IMR-90 (cell line): ENCODE results near the gene CCL20. TPM values are rescaled to one million over a fixed set of nuclear protein-coding genes. Genes with fewer than 3 reads are reported as not detected.

Experiments used
- ATAC-seq: fragments of 200-7000 bp; cut with Tn5 transposase; 2 replicates; pipeline ENCODE4 v1.9.1; 2020; ENCODE audit warnings: low read depth, mild to moderate bottlenecking, moderate library complexity
- BruUV-seq: library from RNA; stranded (reverse); fragments of 400-500 nt; replicated peaks from 2 replicates; lab custom pipeline; 2021; lab: Mats Ljungman, UMichigan
- CTCF ChIA-PET: fragments of 300-600 bp; formaldehyde crosslinking; extraction: SDS; loops from one replicate; lab custom pipeline; 2021; ENCODE audit warnings: antibody characterized with exemption; lab: Yijun Ruan, JAX
- POLR2A ChIA-PET: fragments of 300-600 bp; sonication (Branson Sonifier 250); formaldehyde crosslinking; loops from one replicate; lab custom pipeline; 2022; ENCODE audit warnings: antibody characterized with exemption; ENCODE audit not compliant: unreplicated experiment; lab: Charles Lee
- DNase-seq: peaks from one replicate; pipeline ENCODE4 v3.0.0; 2013
- H2AFZ ChIP-seq: replicated peaks from 2 replicates; pipeline ENCODE3; 2013; ENCODE audit warnings: low read length, mild to moderate bottlenecking; ENCODE audit not compliant: poor library complexity
- H2AK5ac ChIP-seq: 2 replicates; pipeline ENCODE4 v1.6.1; 2013; ENCODE audit warnings: low read depth, low read length, inconsistent platforms
- H2AK9ac ChIP-seq: replicated peaks from 2 replicates; pipeline ENCODE3; 2013; ENCODE audit warnings: mild to moderate bottlenecking, low read depth, low read length, moderate library complexity; ENCODE audit not compliant: poor library complexity
- H2BK120ac ChIP-seq: 2 replicates; pipeline ENCODE4 v1.6.1; 2013; ENCODE audit warnings: low read depth, low read length, inconsistent platforms
- H2BK15ac ChIP-seq: 3 replicates; pipeline ENCODE4 v1.6.1; 2013; ENCODE audit warnings: low read depth, low read length, inconsistent platforms
- H2BK20ac ChIP-seq: 2 replicates; pipeline ENCODE4 v1.6.1; 2013; ENCODE audit warnings: low read depth, mild to moderate bottlenecking, inconsistent platforms, low read length, moderate library complexity
- H2BK5ac ChIP-seq: 2 replicates; pipeline ENCODE4 v1.6.1; 2013; ENCODE audit warnings: mild to moderate bottlenecking, low read depth, low read length, inconsistent platforms; ENCODE audit not compliant: poor library complexity, severe bottlenecking
- H3K14ac ChIP-seq: replicated peaks from 2 replicates; pipeline ENCODE4 v1.6.1; 2013; ENCODE audit warnings: low read depth, low read length, inconsistent platforms
- H3K18ac ChIP-seq: 2 replicates; pipeline ENCODE4 v1.6.1; 2013; ENCODE audit warnings: low read depth, low read length, control low read depth
- H3K23ac ChIP-seq: 2 replicates; pipeline ENCODE4 v1.6.1; 2013; ENCODE audit warnings: low read depth, low read length, inconsistent platforms
- H3K27ac ChIP-seq: 2 replicates; pipeline ENCODE4 v1.5.1; 2013; ENCODE audit warnings: mild to moderate bottlenecking, control low read depth, low read length; ENCODE audit not compliant: insufficient read depth
- H3K27me3 ChIP-seq: 2 replicates; pipeline ENCODE4 v1.6.1; 2013; ENCODE audit warnings: low read length; ENCODE audit not compliant: control insufficient read depth, insufficient read depth
- H3K36me3 ChIP-seq: 2 replicates; pipeline ENCODE4 v1.6.1; 2013; ENCODE audit warnings: low read length, mixed read lengths; ENCODE audit not compliant: control insufficient read depth, insufficient read depth
- H3K4ac ChIP-seq: 2 replicates; pipeline ENCODE4 v1.6.1; 2013; ENCODE audit warnings: low read depth, low read length, inconsistent platforms
- H3K4me1 ChIP-seq: 2 replicates; pipeline ENCODE4 v1.6.1; 2013; ENCODE audit warnings: low read length, mixed read lengths; ENCODE audit not compliant: control insufficient read depth, insufficient read depth
- H3K4me2 ChIP-seq: 2 replicates; pipeline ENCODE4 v1.6.1; 2013; ENCODE audit warnings: low read depth, mild to moderate bottlenecking, control low read depth, low read length, moderate library complexity
- H3K4me3 ChIP-seq: 2 replicates; pipeline ENCODE4 v1.5.1; 2013; ENCODE audit warnings: low read depth, mild to moderate bottlenecking, control low read depth, low read length, moderate library complexity; ENCODE audit not compliant: insufficient read depth
- H3K56ac ChIP-seq: 2 replicates; pipeline ENCODE4 v1.6.1; 2013; ENCODE audit warnings: low read length, inconsistent platforms; ENCODE audit not compliant: insufficient read depth; ENCODE audit errors: extremely low read depth
- H3K79me1 ChIP-seq, 2 experiments: 2 replicates each; pipeline ENCODE4 v1.6.1; 2013; ENCODE audit warnings: low read length in 2 of 2, inconsistent platforms in 1 of 2, low read depth in 1 of 2
- H3K9ac ChIP-seq: 2 replicates; pipeline ENCODE4 v1.6.1; 2013; ENCODE audit warnings: low read depth, low read length, control low read depth
- H3K9me1 ChIP-seq: 2 replicates; pipeline ENCODE4 v1.6.1; 2013; ENCODE audit warnings: low read length, inconsistent platforms; ENCODE audit not compliant: insufficient read depth
- H3K9me3 ChIP-seq: 2 replicates; pipeline ENCODE4 v1.6.1; 2013; ENCODE audit warnings: low read length; ENCODE audit not compliant: control insufficient read depth, insufficient read depth
- H4K20me1 ChIP-seq: 2 replicates; pipeline ENCODE4 v1.6.1; 2013; ENCODE audit warnings: low read length, inconsistent platforms; ENCODE audit not compliant: insufficient read depth
- H4K5ac ChIP-seq: 2 replicates; pipeline ENCODE4 v1.6.1; 2013; ENCODE audit warnings: mild to moderate bottlenecking, low read depth, low read length, control low read depth
- H4K8ac ChIP-seq, 2 experiments: 2 replicates each; pipeline ENCODE4 v1.6.1; 2013; ENCODE audit warnings: low read depth in 2 of 2, low read length in 2 of 2, control low read depth in 1 of 2, inconsistent platforms in 1 of 2
- H4K91ac ChIP-seq: 2 replicates; pipeline ENCODE4 v1.6.1; 2013; ENCODE audit warnings: low read depth, low read length, inconsistent platforms; ENCODE audit not compliant: insufficient read depth
- CHD1 ChIP-seq: IDR thresholded peaks from 2 replicates; pipeline ENCODE4 v1.6.1; 2012; ENCODE audit warnings: low read depth, low read length, improper control_type of control experiment
- FOS ChIP-seq: fragments of 150-350 bp; IDR thresholded peaks from 2 replicates; pipeline ENCODE4 v1.6.1; 2016; ENCODE audit warnings: low read depth, low read length
- MXI1 ChIP-seq: IDR thresholded peaks from 2 replicates; pipeline ENCODE4 v1.6.1; 2012; ENCODE audit warnings: low read depth, mild to moderate bottlenecking, low read length, moderate library complexity, borderline replicate concordance
- NFE2L2 ChIP-seq: fragments of 150-350 bp; IDR thresholded peaks from 2 replicates; pipeline ENCODE4 v1.6.1; 2016; ENCODE audit warnings: low read depth, mild to moderate bottlenecking, low read length
- POLR2A ChIP-seq: IDR thresholded peaks from 2 replicates; pipeline ENCODE4 v1.6.1; 2012; ENCODE audit warnings: mild to moderate bottlenecking, low read depth, low read length
- RFX5 ChIP-seq: IDR thresholded peaks from 2 replicates; pipeline ENCODE4 v1.8.0; 2012; ENCODE audit warnings: low read depth, mild to moderate bottlenecking, low read length, moderate library complexity
- SMC3 ChIP-seq: fragments of 150-350 bp; IDR thresholded peaks from 2 replicates; pipeline ENCODE4 v1.6.1; 2016; ENCODE audit warnings: low read depth, mild to moderate bottlenecking, antibody characterized with exemption, low read length, moderate library complexity
- WGBS, 2 experiments: methylation state at CpG; one replicate each; pipeline versions ENCODE4 v1.1.5 to v1.1.7; 2013; ENCODE audit warnings: missing lambda C conversion rate in 2 of 2; ENCODE audit not compliant: insufficient read length in 1 of 2; ENCODE audit errors: extremely low coverage in 2 of 2; 5-methylcytosine and 5-hydroxymethylcytosine counted together
- dilution Hi-C: fragments of 300-500 bp; cut with HindIII; formaldehyde crosslinking; loops from one replicate; pipeline ENCODE4 v1.14.3; 2018; ENCODE audit warnings: low sequenced_read_pairs; ENCODE audit not compliant: unreplicated experiment
- in situ Hi-C: fragments of 300-500 bp; cut with MboI; formaldehyde crosslinking; loops from 3 replicates; pipeline ENCODE4 v1.14.3; 2019; ENCODE audit warnings: low sequenced_read_pairs, inconsistent platforms, mixed read lengths
- intact Hi-C: fragments of 100-400 bp; cut with micrococcal nuclease; formaldehyde crosslinking; loops from 2 replicates; pipeline ENCODE4 v1.10.0; 2022
- polyA plus RNA-seq, 3 experiments: library from polyadenylated mRNA; depleted of rRNA; stranded (reverse); fragments of >200 nt; gene quantifications; 2 replicates each; pipeline ENCODE4 v1.2.3, GENCODE V29; 2012; ENCODE audit warnings: low replicate concordance in 1 of 3
- total RNA-seq: library from RNA; depleted of rRNA; stranded (reverse); fragments of >200 nt; gene quantifications from 2 replicates; pipeline ENCODE4 v1.2.3, GENCODE V29; 2012

The CCL20 gene
- total and polyA plus RNA-seq, 2 of the 4 experiments (the other 2 are of a cell fraction): not detected

DNA sequence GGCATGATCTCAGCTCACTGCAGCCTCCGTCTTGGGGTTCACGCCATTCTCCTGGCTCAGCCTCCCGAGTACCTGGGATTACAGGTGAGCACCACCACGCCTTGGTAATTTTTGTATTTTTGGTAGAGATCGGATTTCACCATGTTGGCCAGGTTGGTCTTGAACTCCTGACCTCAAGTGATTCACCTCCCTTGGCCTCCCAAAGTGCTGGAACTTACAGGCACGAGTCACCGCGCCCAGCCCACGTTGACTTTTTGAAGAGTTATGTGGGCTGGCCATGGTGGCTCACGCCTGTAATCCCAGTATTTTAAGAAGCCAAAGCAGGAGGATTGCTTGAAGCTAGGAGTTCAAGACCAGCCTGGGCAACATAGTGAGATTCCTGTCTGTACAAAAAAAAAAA is 20.8 kb downstream of the CCL20 start:
- Histone ChIP-seq H3K79me1 (no peaks in the 10 kb centered on the region), H3K23ac (no peak overlapping the region), H4K20me1 (no peaks in the 10 kb centered on the region), H3K56ac (no peak overlapping the region), H2BK15ac (no peak overlapping the region), H3K18ac (no peak overlapping the region), H2BK120ac (no peak overlapping the region), H3K9me1 (no peaks in the 10 kb centered on the region), H4K8ac (no peak overlapping the region), H2AK5ac (no peak overlapping the region), H3K4me3 (no peak overlapping the region), H2BK20ac (no peak overlapping the region), H3K9me3 (no peaks in the 10 kb centered on the region), H4K91ac (no peak overlapping the region), H3K27me3 (no peaks in the 10 kb centered on the region), H2AK9ac (no peak overlapping the region), H3K4me2 (no peak overlapping the region), H3K4ac (no peak overlapping the region), H2BK5ac (no peak overlapping the region), H3K4me1 (no peaks in the 10 kb centered on the region), H4K5ac (no peak overlapping the region), H3K9ac (no peak overlapping the region), H3K14ac (no peak overlapping the region), H3K36me3 (no peaks in the 10 kb centered on the region), H3K27ac (no peak overlapping the region), H2AFZ (no peak overlapping the region)
- BruUV-seq: no TSS peak
- in situ Hi-C loops (no loop called here), intact Hi-C loops (no loop called here), dilution Hi-C loops (no loop called here)
- no peak for ATAC-seq
- TF ChIP-seq NFE2L2 (no peak), RFX5 (no peak), CHD1 (no peak), FOS (no peak), SMC3 (no peak), MXI1 (no peak), POLR2A (no peak)
- ChIA-PET POLR2A (no interaction called here), CTCF (interaction anchor here (0.6 kb wide), 1 partner anchor 144 kb away, joined by 4 read pairs; no protein-coding TSS in a partner anchor)
- WGBS, 2 experiments: no CpG with 5 or more reads among the region's 10 CpGs
- DNase-seq: peak; percentile 33
